Measurements from ENCODE around the gene NOL12. TPM values are rescaled to one million over a fixed set of nuclear protein-coding genes. Genes with fewer than 3 reads are reported as not detected.

The NOL12 gene
- total RNA-seq, 1 donor from 2014 or later: 23.0 TPM

GRCh38 chr22:37661160-37661924 lies 24.8 kb upstream of the NOL12 start:
- ATAC-seq (peak in 1 of 2 donors; percentile 22), DNase-seq (no peak)
- H3K9me3 ChIP-seq: no peaks in the 10 kb centered on the region
- H3K27ac ChIP-seq: peak overlapping the region; percentile 56
- peaks cover 11% of the 10 kb centered on the region for H3K36me3 ChIP-seq
- H3K4me1 ChIP-seq: peaks cover 39% of the 10 kb centered on the region
- no peaks in the 10 kb centered on the region for H3K27me3 ChIP-seq (ENCODE audit: low read depth)
- TF ChIP-seq CTCF (IDR thresholded peaks at IDR 0.05): peak; percentile 32
- H3K4me3 ChIP-seq: no peak overlapping the region
- intact Hi-C loops (cut with DNase I): no loop called here

- H3K27me3 ChIP-seq (ENCODE audit: low read depth): no peaks in the 10 kb centered on the region
- peaks cover 39% of the 10 kb centered on the region for H3K4me1 ChIP-seq
- H3K27ac ChIP-seq: no peak overlapping the region
- intact Hi-C loops (cut with DNase I): no loop called here
- no peak for ATAC-seq
- DNase-seq: no peak
- no peaks in the 10 kb centered on the region for H3K9me3 ChIP-seq
- no peak for TF ChIP-seq CTCF (IDR thresholded peaks at IDR 0.05)
- H3K36me3 ChIP-seq: peaks cover 14% of the 10 kb centered on the region
- no peak overlapping the region for H3K4me3 ChIP-seq
Observed at GRCh38 chr22:37662039-37662438, 24.1 kb upstream of the NOL12 start.

GRCh38 chr22:37663521-37664140 lies 22.5 kb upstream of the NOL12 start:
- H3K27ac ChIP-seq: no peak overlapping the region
- intact Hi-C loops (cut with DNase I): no loop called here
- no peak for DNase-seq
- peaks cover 31% of the 10 kb centered on the region for H3K4me1 ChIP-seq
- peaks cover 14% of the 10 kb centered on the region for H3K36me3 ChIP-seq
- no peaks in the 10 kb centered on the region for H3K27me3 ChIP-seq (ENCODE audit: low read depth)
- ATAC-seq: no peak
- TF ChIP-seq CTCF (IDR thresholded peaks at IDR 0.05): no peak
- no peaks in the 10 kb centered on the region for H3K9me3 ChIP-seq
- no peak overlapping the region for H3K4me3 ChIP-seq

GRCh38 chr22:37664249-37665101 lies 21.7 kb upstream of the NOL12 start:
- DNase-seq (no peak), ATAC-seq (no peak)
- no peak for TF ChIP-seq CTCF (IDR thresholded peaks at IDR 0.05)
- Histone ChIP-seq H3K36me3 (peaks cover 14% of the 10 kb centered on the region), H3K4me3 (no peak overlapping the region), H3K27me3 (ENCODE audit: low read depth) (no peaks in the 10 kb centered on the region), H3K27ac (no peak overlapping the region), H3K4me1 (peaks cover 28% of the 10 kb centered on the region), H3K9me3 (no peaks in the 10 kb centered on the region)
- intact Hi-C loops (cut with DNase I): no loop called here

GRCh38 chr22:37665487-37665886 lies 20.7 kb upstream of the NOL12 start:
- intact Hi-C loops (cut with DNase I): no loop called here
- H3K27me3 ChIP-seq (ENCODE audit: low read depth): no peaks in the 10 kb centered on the region
- no peak overlapping the region for H3K27ac ChIP-seq
- H3K9me3 ChIP-seq: no peaks in the 10 kb centered on the region
- H3K4me3 ChIP-seq: no peak overlapping the region
- H3K36me3 ChIP-seq: peaks cover 14% of the 10 kb centered on the region
- no peak for DNase-seq
- TF ChIP-seq CTCF (IDR thresholded peaks at IDR 0.05): no peak
- peaks cover 17% of the 10 kb centered on the region for H3K4me1 ChIP-seq
- no peak for ATAC-seq
